ENCODE results near the gene INPP4A. TPM values are rescaled to one million over a fixed set of nuclear protein-coding genes. Genes with fewer than 3 reads are reported as not detected.
"Not testable (repeated sequence)": the region's sequence is repeated elsewhere in the genome, so short reads cannot be mapped to it uniquely, and the experiment has no call there.

INPP4A gene
- total RNA-seq, 6 donors from 2014 or later: 23.3 to 93.2 (median 36.5) TPM

- Histone ChIP-seq H3K36me3 (no peaks in the 10 kb centered on the region), H3K4me3 (no peak overlapping the region), H3K4me1 (no peaks in the 10 kb centered on the region), H3K27me3 (no peaks in the 10 kb centered on the region), H3K9me3 (no peaks in the 10 kb centered on the region), H3K27ac (no peak overlapping the region)
- no peak for TF ChIP-seq POLR2A (IDR thresholded peaks at IDR 0.05)
- no peak for TF ChIP-seq POLR2AphosphoS5 (IDR thresholded peaks at IDR 0.05)
- no peak for TF ChIP-seq CTCF (IDR thresholded peaks at IDR 0.05)
- no peak for TF ChIP-seq EP300 (IDR thresholded peaks at IDR 0.05)
- ATAC-seq (ENCODE audit: low FRiP score in 2 of 2) (no peak), DNase-seq (no peak)
These were observed 12.5 kb upstream of the INPP4A start for GRCh38 chr2:98432145-98432544.

- no peak overlapping the region for H3K27ac ChIP-seq
- TF ChIP-seq POLR2AphosphoS5 (IDR thresholded peaks at IDR 0.05) (no peak), EP300 (IDR thresholded peaks at IDR 0.05) (no peak), POLR2A (IDR thresholded peaks at IDR 0.05) (no peak), CTCF (IDR thresholded peaks at IDR 0.05) (no peak)
- no peak for ATAC-seq (ENCODE audit: low FRiP score in 2 of 2)
- no peak for DNase-seq
- no peaks in the 10 kb centered on the region for H3K4me1 ChIP-seq
- H3K27me3 ChIP-seq: no peaks in the 10 kb centered on the region
- H3K9me3 ChIP-seq: no peaks in the 10 kb centered on the region
- no peaks in the 10 kb centered on the region for H3K36me3 ChIP-seq
- H3K4me3 ChIP-seq: no peak overlapping the region
- 78 to 89% methylated on average over 2 of the region's 2 CpGs for WGBS, 2 donors
These were observed 11.2 kb upstream of the INPP4A start for GRCh38 chr2:98433363-98433964.

- Histone ChIP-seq H3K9me3 (no peaks in the 10 kb centered on the region), H3K27ac (no peak overlapping the region), H3K4me3 (no peak overlapping the region), H3K4me1 (no peaks in the 10 kb centered on the region), H3K27me3 (no peaks in the 10 kb centered on the region), H3K36me3 (no peaks in the 10 kb centered on the region)
- WGBS, 2 donors: 89 to 91% methylated on average over 3 of the region's 3 CpGs
- no peak for DNase-seq
- no peak for ATAC-seq (ENCODE audit: low FRiP score in 2 of 2)
- TF ChIP-seq POLR2A (IDR thresholded peaks at IDR 0.05): no peak
- TF ChIP-seq POLR2AphosphoS5 (IDR thresholded peaks at IDR 0.05): no peak
- TF ChIP-seq EP300 (IDR thresholded peaks at IDR 0.05): no peak
- TF ChIP-seq CTCF (IDR thresholded peaks at IDR 0.05): no peak
These were observed 10.2 kb upstream of the INPP4A start for GRCh38 chr2:98434492-98434891.

- not testable (repeated sequence) for ATAC-seq (ENCODE audit: low FRiP score in 2 of 2); H3K27ac ChIP-seq; H3K36me3 ChIP-seq; H3K9me3 ChIP-seq; DNase-seq; H3K27me3 ChIP-seq; H3K4me1 ChIP-seq; H3K4me3 ChIP-seq
- 85 to 86% methylated on average over 4 of the region's 4 CpGs for WGBS, 2 donors
These were observed 9.0 kb upstream of the INPP4A start for GRCh38 chr2:98435670-98436069.

GRCh38 chr2:98436734-98437133 lies 7.9 kb upstream of the INPP4A start:
- WGBS, 2 donors: 65 to 67% methylated on average over 4 of the region's 4 CpGs
- no peak for DNase-seq
- no peaks in the 10 kb centered on the region for H3K9me3 ChIP-seq
- H3K4me3 ChIP-seq: no peak overlapping the region
- H3K27ac ChIP-seq: no peak overlapping the region
- H3K4me1 ChIP-seq: no peaks in the 10 kb centered on the region
- ATAC-seq (ENCODE audit: low FRiP score in 2 of 2): no peak
- H3K27me3 ChIP-seq: no peaks in the 10 kb centered on the region
- no peak for TF ChIP-seq CTCF (IDR thresholded peaks at IDR 0.05)
- TF ChIP-seq POLR2AphosphoS5 (IDR thresholded peaks at IDR 0.05): no peak
- no peak for TF ChIP-seq POLR2A (IDR thresholded peaks at IDR 0.05)
- TF ChIP-seq EP300 (IDR thresholded peaks at IDR 0.05): no peak
- H3K36me3 ChIP-seq: no peaks in the 10 kb centered on the region

Measured in upper lobe of left lung (tissue), 6 donors.